AG04449 (cell line): Measurements from ENCODE around the gene UCMA.

Experiments used
- CTCF ChIA-PET: fragments of 350-600 bp; formaldehyde crosslinking; extraction: SDS; loops from one replicate; lab custom pipeline; 2021; ENCODE audit warnings: antibody characterized with exemption; lab: Yijun Ruan, JAX
- POLR2A ChIA-PET: fragments of 400-600, 350-600 bp; formaldehyde crosslinking; extraction: SDS; loops from one replicate; lab custom pipeline; 2020; ENCODE audit warnings: antibody characterized with exemption, inconsistent platforms; lab: Yijun Ruan, JAX
- DNase-seq: peaks from one replicate; pipeline ENCODE4 v3.0.0-alpha.2; 2010; ENCODE audit warnings: low read depth, low spot score
- H3K4me3 ChIP-seq: 2 replicates; pipeline ENCODE4 v1.5.1; 2011; ENCODE audit warnings: low read depth, mild to moderate bottlenecking, control low read depth, low read length
- CTCF ChIP-seq: IDR thresholded peaks from one replicate; pipeline ENCODE4 v1.5.1; 2011; ENCODE audit warnings: mild to moderate bottlenecking, moderate library complexity, low read length, control low read depth, inconsistent platforms; ENCODE audit not compliant: insufficient read depth; ENCODE audit errors: missing control alignments

Gene UCMA

DNA sequence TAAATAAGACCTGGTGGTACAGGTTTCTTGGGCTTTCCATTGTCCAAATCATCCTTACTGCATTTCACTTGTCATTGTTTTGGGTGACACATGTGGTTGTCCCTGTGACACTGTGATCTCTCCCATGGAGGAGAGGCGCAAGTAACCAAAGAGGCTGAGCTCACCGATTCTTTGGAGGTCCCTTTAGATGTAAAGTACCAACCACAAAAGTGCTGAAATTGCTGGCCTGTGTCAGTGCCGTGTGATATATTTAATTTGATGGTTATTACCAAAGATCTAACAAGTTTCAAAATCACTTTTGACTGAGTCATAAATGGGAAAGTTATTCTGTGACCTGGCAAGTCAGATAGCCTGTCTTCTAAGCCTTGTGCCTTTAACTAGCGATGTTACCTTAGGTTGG is 53.4 kb downstream of the UCMA start:
- no peak for DNase-seq
- TF ChIP-seq CTCF, result no peak
- no peak overlapping the region for H3K4me3 ChIP-seq
- ChIA-PET POLR2A (no interaction called here), CTCF (interaction anchor here (1.8 to 1.9 kb wide), 2 partner anchors 19 to 122 kb away, joined by 5 to 11 read pairs; partner anchors contain the start of gene MCM10)

- no peak for DNase-seq
- ChIA-PET POLR2A (no interaction called here), CTCF (interaction anchor here (1.6 to 4.9 kb wide), 2 partner anchors 12 to 130 kb away, joined by 3 to 46 read pairs; partner anchors contain the start of gene MCM10)
- no peak for TF ChIP-seq CTCF
- H3K4me3 ChIP-seq, result no peak overlapping the region
Measured at GRCh38 chr10:13173616-13174015, 60.6 kb downstream of the UCMA start.
